ENCODE data around the gene PAIP2. TPM values are rescaled to one million over a fixed set of nuclear protein-coding genes. Genes with fewer than 3 reads are reported as not detected.
"Not testable (repeated sequence)": the region's sequence is repeated elsewhere in the genome, so short reads cannot be mapped to it uniquely, and the experiment has no call there.

The PAIP2 gene
- total and polyA plus RNA-seq, 12 donors, result 75.7 to 318 (median 146) TPM

- no peaks in the 10 kb centered on the region for H3K27me3 ChIP-seq
- intact Hi-C loops (cut with DNase I), result no loop called here
- H3K36me3 ChIP-seq (replicated peaks in 1 of 2), result peaks cover 0 to 4% of the 10 kb centered on the region in 2 donors
- DNase-seq, result no peak
- 80 to 96% (median 93%) methylated on average over 3 of the region's 3 CpGs for WGBS, 4 donors
- H3K27ac ChIP-seq, result no peak overlapping the region
- H3K4me1 ChIP-seq (replicated peaks in 1 of 2), result peaks cover 8 to 31% of the 10 kb centered on the region in 2 donors
- TF ChIP-seq POLR2A (IDR thresholded peaks at IDR 0.05) (no peak), CTCF (IDR thresholded peaks at IDR 0.05) (no peak)
- H3K4me3 ChIP-seq, result no peak overlapping the region
- H3K9me3 ChIP-seq (replicated peaks in 1 of 3), result no peaks in the 10 kb centered on the region
These were observed 12.5 kb downstream of the PAIP2 start for GRCh38 chr5:139354186-139354585.

GRCh38 chr5:139355900-139356299 is 14.2 kb downstream of the PAIP2 start:
- H3K27ac ChIP-seq; H3K36me3 ChIP-seq (replicated peaks in 1 of 2); H3K9me3 ChIP-seq (replicated peaks in 1 of 3); H3K27me3 ChIP-seq; H3K4me3 ChIP-seq; intact Hi-C loops (cut with DNase I): not testable (repeated sequence)
- 91 to 98% (median 94%) methylated on average over 8 of the region's 8 CpGs for WGBS, 4 donors
- peaks cover 9 to 23% of the 10 kb centered on the region in 2 donors for H3K4me1 ChIP-seq (replicated peaks in 1 of 2)
- DNase-seq, result peak in 1 of 7 donors; percentile 9

- Histone ChIP-seq H3K27me3 (no peaks in the 10 kb centered on the region), H3K4me1 (replicated peaks in 1 of 2) (peaks cover 9 to 28% of the 10 kb centered on the region in 2 donors), H3K27ac (no peak overlapping the region), H3K4me3 (no peak overlapping the region), H3K36me3 (replicated peaks in 1 of 2) (peaks cover 0 to 4% of the 10 kb centered on the region in 2 donors), H3K9me3 (replicated peaks in 1 of 3) (no peaks in the 10 kb centered on the region)
- intact Hi-C loops (cut with DNase I), result no loop called here
- TF ChIP-seq POLR2A (IDR thresholded peaks at IDR 0.05), result no peak
- TF ChIP-seq CTCF (IDR thresholded peaks at IDR 0.05), result no peak
- DNase-seq, result peak in 1 of 7 donors; percentile 1
These were observed 16.4 kb downstream of the PAIP2 start for GRCh38 chr5:139358064-139358463.

- no peak overlapping the region for H3K4me3 ChIP-seq
- TF ChIP-seq CTCF (IDR thresholded peaks at IDR 0.05), result no peak
- no peak for TF ChIP-seq POLR2A (IDR thresholded peaks at IDR 0.05)
- H3K27me3 ChIP-seq, result no peaks in the 10 kb centered on the region
- intact Hi-C loops (cut with DNase I), result no loop called here
- no peaks in the 10 kb centered on the region for H3K9me3 ChIP-seq (replicated peaks in 1 of 3)
- 94 to 99% (median 97%) methylated on average over 4 of the region's 4 CpGs for WGBS, 4 donors
- DNase-seq, result peak in 2 of 7 donors; percentile 5 to 33
- H3K27ac ChIP-seq, result no peak overlapping the region
- H3K4me1 ChIP-seq (replicated peaks in 1 of 2), result peaks cover 9 to 41% of the 10 kb centered on the region in 2 donors
- H3K36me3 ChIP-seq (replicated peaks in 1 of 2), result peaks cover 0 to 18% of the 10 kb centered on the region in 2 donors
These were observed 18.7 kb downstream of the PAIP2 start for GRCh38 chr5:139360384-139360783.

GRCh38 chr5:139361835-139362429 is 20.3 kb downstream of the PAIP2 start:
- peaks cover 0 to 29% of the 10 kb centered on the region in 2 donors for H3K36me3 ChIP-seq (replicated peaks in 1 of 2)
- H3K27me3 ChIP-seq, result no peaks in the 10 kb centered on the region
- DNase-seq, result peak in 3 of 7 donors; percentile 6 to 30 (median 8)
- no peak overlapping the region for H3K4me3 ChIP-seq
- no peaks in the 10 kb centered on the region for H3K9me3 ChIP-seq (replicated peaks in 1 of 3)
- intact Hi-C loops (cut with DNase I), result no loop called here
- H3K27ac ChIP-seq, result peak overlapping the region in 1 of 5 donors; percentile 33
- TF ChIP-seq POLR2A (IDR thresholded peaks at IDR 0.05) (no peak), CTCF (IDR thresholded peaks at IDR 0.05) (no peak)
- H3K4me1 ChIP-seq (replicated peaks in 1 of 2), result peaks cover 9 to 41% of the 10 kb centered on the region in 2 donors
- 77 to 84% (median 81%) methylated on average over 6 of the region's 6 CpGs for WGBS, 4 donors

All from adrenal gland (tissue), 12 donors.